B cell (primary cell): ENCODE results near the gene CDC26. TPM values are rescaled to one million over a fixed set of nuclear protein-coding genes. Genes with fewer than 3 reads are reported as not detected.

Experiments
- ATAC-seq: fragments of 200-7000 bp; cut with Tn5 transposase; one replicate; pipeline ENCODE4 v1.10.0; 2021; ENCODE audit warnings: low read depth, mild to moderate bottlenecking, moderate number of reproducible peaks, moderate library complexity
- CTCF ChIA-PET: fragments of 350-600 bp; sonication (Branson Sonifier 250); formaldehyde crosslinking; loops from one replicate; lab custom pipeline; 2021; ENCODE audit warnings: antibody characterized with exemption, inconsistent platforms; lab: Charles Lee
- POLR2A ChIA-PET: fragments of 350-600 bp; sonication (Branson Sonifier 250); formaldehyde crosslinking; loops from one replicate; lab custom pipeline; 2021; ENCODE audit warnings: antibody characterized with exemption; lab: Charles Lee
- DNase-seq: peaks from one replicate; pipeline ENCODE4 v3.0.0; 2013
- H2AFZ ChIP-seq: 2 replicates; pipeline ENCODE4 v1.6.1; 2012; ENCODE audit warnings: mild to moderate bottlenecking, low read depth, low read length; ENCODE audit not compliant: insufficient read depth, poor library complexity, severe bottlenecking
- H3K27ac ChIP-seq, 2 donors: 1 replicate in 1 of 2; 2 replicates in 1 of 2; pipeline ENCODE4 v1.5.1; 2012 to 2013; ENCODE audit warnings: low read length in 2 of 2, mild to moderate bottlenecking in 2 of 2, moderate library complexity in 1 of 2
- H3K27me3 ChIP-seq, 4 experiments: fragments of 200-600 bp in 1 of 4; sonication (generic) in 1 of 4; replicated peaks in 1 of 4; 1 replicate in 2 of 4; 2 replicates in 2 of 4; pipeline versions ENCODE4 v1.6.1 to v1.7.0; 2013 to 2016; ENCODE audit warnings: low read length in 3 of 4, mild to moderate bottlenecking in 2 of 4, mixed read lengths in 1 of 4, moderate library complexity in 1 of 4; ENCODE audit not compliant: insufficient read depth in 4 of 4, control insufficient read depth in 3 of 4; ENCODE audit errors: control extremely low read depth in 1 of 4
- H3K36me3 ChIP-seq, 2 experiments: replicated peaks in 1 of 2; 1 replicate in 1 of 2; 2 replicates in 1 of 2; pipeline versions ENCODE4 v1.6.1 to v1.7.1; 2013; ENCODE audit warnings: low read length in 1 of 2; ENCODE audit not compliant: insufficient read depth in 2 of 2, control insufficient read depth in 1 of 2; ENCODE audit errors: control extremely low read depth in 1 of 2, extremely low read depth in 1 of 2
- H3K4me1 ChIP-seq, 2 donors: fragments of 200-600 bp in 1 of 2; sonication (generic) in 1 of 2; 1 replicate in 1 of 2; 2 replicates in 1 of 2; pipeline versions ENCODE4 v1.5.1 to v1.6.1; 2013 to 2017; ENCODE audit warnings: low read length in 2 of 2; ENCODE audit not compliant: control insufficient read depth in 2 of 2, insufficient read depth in 2 of 2
- H3K4me2 ChIP-seq: replicated peaks from 2 replicates; pipeline ENCODE3; 2012; ENCODE audit warnings: mild to moderate bottlenecking, low read depth, low read length; ENCODE audit not compliant: poor library complexity, severe bottlenecking
- H3K4me3 ChIP-seq, 5 experiments: fragments of 200-600 bp in 1 of 5; sonication (generic) in 1 of 5; 1 replicate in 3 of 5; 2 replicates in 2 of 5; pipeline versions ENCODE4 v1.5.1 to v1.7.0; 2011 to 2016; ENCODE audit warnings: low read length in 4 of 5, mild to moderate bottlenecking in 4 of 5, low read depth in 2 of 5, control low read depth in 1 of 5, moderate library complexity in 1 of 5; ENCODE audit not compliant: insufficient read depth in 1 of 5; ENCODE audit errors: control extremely low read depth in 1 of 5, extremely low read depth in 1 of 5
- H3K79me2 ChIP-seq: fragments of 200-600 bp; sonication (generic); one replicate; pipeline ENCODE4 v1.6.0; 2016; ENCODE audit warnings: low read length; ENCODE audit not compliant: control insufficient read depth, insufficient read depth
- H3K9ac ChIP-seq: fragments of 200-600 bp; sonication (generic); 2 replicates; pipeline ENCODE4 v1.6.1; 2017; ENCODE audit warnings: mild to moderate bottlenecking, low read length, moderate library complexity
- H3K9me3 ChIP-seq, 3 donors: one replicate each; pipeline versions ENCODE4 v1.6.1 to v1.7.1; 2013; ENCODE audit warnings: low read length in 2 of 3; ENCODE audit not compliant: control insufficient read depth in 2 of 3, insufficient read depth in 1 of 3; ENCODE audit errors: control extremely low read depth in 1 of 3
- H4K20me1 ChIP-seq: 2 replicates; pipeline ENCODE4 v1.6.0; 2012; ENCODE audit warnings: mild to moderate bottlenecking, low read length; ENCODE audit not compliant: insufficient read depth, control insufficient read depth, poor library complexity, severe bottlenecking
- H3K27ac Mint-ChIP-seq: one replicate; pipeline ENCODE4 v1.8.0; 2021; ENCODE audit warnings: mixed read lengths
- H3K27me3 Mint-ChIP-seq: one replicate; pipeline ENCODE4 v1.8.0; 2021; ENCODE audit warnings: mixed read lengths
- H3K4me1 Mint-ChIP-seq: one replicate; pipeline ENCODE4 v1.8.0; 2021; ENCODE audit warnings: mixed read lengths
- H3K4me3 Mint-ChIP-seq: one replicate; pipeline ENCODE4 v1.8.0; 2021; ENCODE audit warnings: mixed read lengths
- H3K9me3 Mint-ChIP-seq: one replicate; pipeline ENCODE4 v1.8.0; 2022; ENCODE audit warnings: mixed read lengths; ENCODE audit not compliant: insufficient read depth
- CTCF ChIP-seq: fragments of 200-600 bp; IDR thresholded peaks from one replicate; pipeline ENCODE4 v1.8.0; 2022; ENCODE audit warnings: antibody characterized with exemption, mild to moderate bottlenecking
- EZH2 ChIP-seq: IDR thresholded peaks from 2 replicates; pipeline ENCODE4 v1.6.1; 2012; ENCODE audit warnings: borderline replicate concordance, low read depth, mild to moderate bottlenecking, moderate library complexity, low read length; ENCODE audit not compliant: insufficient read depth, poor library complexity, severe bottlenecking
- WGBS: methylation state at CpG from one replicate; pipeline ENCODE4 v1.1.5; 2013; ENCODE audit warnings: missing lambda C conversion rate; ENCODE audit not compliant: insufficient coverage; 5-methylcytosine and 5-hydroxymethylcytosine counted together
- intact Hi-C: fragments of 100-400 bp; cut with micrococcal nuclease; formaldehyde crosslinking; loops from one replicate; pipeline ENCODE4 v1.10.0; 2022
- polyA plus RNA-seq: library from polyadenylated mRNA; depleted of rRNA; stranded (reverse); fragments of >200 nt; gene quantifications from 2 replicates; pipeline ENCODE4 v1.2.3, GENCODE V29; 2012
- total RNA-seq, 2 donors: library from RNA; stranded (reverse); fragments of 120-200 nt in 1 of 2; gene quantifications; 1 replicate in 1 of 2; 2 replicates in 1 of 2; pipeline versions ENCODE4 v1.2.3 to v1.2.4, GENCODE V29; 2013 to 2022

CDC26 gene
- total and polyA plus RNA-seq, 2 donors (not counting 1 experiment from before 2014, with no cell fraction given) = 14.8 to 32.9 TPM

DNA sequence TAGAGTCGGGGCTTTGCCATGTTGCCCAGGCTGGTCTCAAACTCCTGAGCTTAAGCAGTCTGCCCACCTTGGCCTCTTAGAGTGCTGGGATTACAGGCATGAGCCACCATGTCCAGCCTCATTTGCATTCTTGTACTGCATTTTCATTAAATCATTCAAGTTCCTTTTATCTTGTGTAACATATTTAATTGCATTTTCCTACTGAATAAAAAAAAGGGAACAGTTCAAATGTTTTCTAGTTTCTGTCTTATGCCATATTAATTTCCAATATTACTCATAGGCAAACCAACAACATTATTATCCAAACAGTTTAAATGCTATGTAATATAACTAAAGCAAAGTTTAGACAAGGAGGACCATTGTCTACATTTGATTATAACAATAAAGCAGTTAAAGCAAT is 47.9 kb downstream of the CDC26 start:
- Histone ChIP-seq H3K27me3 (no peaks in the 10 kb centered on the region), H3K4me3 (no peak overlapping the region), H3K9ac (no peak overlapping the region), H3K9me3 (no peaks in the 10 kb centered on the region), H3K36me3 (no peaks in the 10 kb centered on the region), H3K4me1 (peaks cover under 1 to 4% of the 10 kb centered on the region in 2 donors), H3K4me2 (no peak overlapping the region), H3K27ac (no peak overlapping the region), H4K20me1 (no peaks in the 10 kb centered on the region), H2AFZ (no peak overlapping the region), H3K79me2 (peaks cover 3% of the 10 kb centered on the region)
- no peaks in the 10 kb centered on the region for H3K9me3 Mint-ChIP-seq
- H3K4me1 Mint-ChIP-seq = peaks cover 7% of the 10 kb centered on the region
- WGBS = 100% methylated on average over 1 of the region's 1 CpG
- no peak for DNase-seq
- POLR2A ChIA-PET = no interaction called here
- H3K27ac Mint-ChIP-seq = no peak overlapping the region
- CTCF ChIA-PET = no interaction called here
- no peak for TF ChIP-seq EZH2
- TF ChIP-seq CTCF = no peak
- no peak for ATAC-seq
- intact Hi-C loops = no loop called here
- H3K27me3 Mint-ChIP-seq = no peaks in the 10 kb centered on the region
- H3K4me3 Mint-ChIP-seq = no peak overlapping the region

DNA sequence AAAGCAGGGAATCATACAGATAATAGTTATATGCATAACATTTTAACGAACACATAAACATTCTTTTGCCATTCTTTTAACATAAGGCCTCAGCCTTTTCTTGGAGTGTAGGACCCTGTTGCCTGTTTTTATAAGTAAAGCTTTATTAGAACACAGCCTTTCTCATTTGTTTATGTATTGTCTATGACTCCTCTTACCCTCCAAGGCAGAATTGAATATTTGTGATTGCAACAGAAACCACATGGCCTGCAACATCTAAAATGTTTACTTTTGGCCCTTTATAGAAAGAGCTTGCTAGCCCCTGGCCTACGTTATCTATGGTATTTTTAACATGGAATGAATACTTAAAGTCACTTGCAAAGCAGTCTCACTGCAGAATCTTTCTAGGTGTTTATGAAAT is 51.4 kb downstream of the CDC26 start:
- no peaks in the 10 kb centered on the region for H3K27me3 Mint-ChIP-seq
- H3K9me3 Mint-ChIP-seq = no peaks in the 10 kb centered on the region
- Histone ChIP-seq H3K9me3 (peaks cover 0 to 4% (median 0%) of the 10 kb centered on the region in 3 donors), H3K4me2 (no peak overlapping the region), H3K9ac (no peak overlapping the region), H3K4me1 (peaks cover 26 to 28% of the 10 kb centered on the region in 2 donors), H3K79me2 (peaks cover 30% of the 10 kb centered on the region), H3K4me3 (no peak overlapping the region), H4K20me1 (peaks cover 5% of the 10 kb centered on the region), H3K36me3 (no peaks in the 10 kb centered on the region), H3K27ac (no peak overlapping the region), H3K27me3 (no peaks in the 10 kb centered on the region), H2AFZ (no peak overlapping the region)
- ChIA-PET CTCF (no interaction called here), POLR2A (no interaction called here)
- TF ChIP-seq EZH2 (no peak), CTCF (no peak)
- intact Hi-C loops = loop anchor here (5.0 kb wide), 2 partner anchors 892 to 1327 kb away; partner anchors contain the start of genes PTBP3 and UGCG
- no peak for ATAC-seq
- H3K27ac Mint-ChIP-seq = no peak overlapping the region
- H3K4me3 Mint-ChIP-seq = no peak overlapping the region
- no CpG with 5 or more reads among the region's 2 CpGs for WGBS
- DNase-seq = no peak
- peaks cover 33% of the 10 kb centered on the region for H3K4me1 Mint-ChIP-seq
